Pulmonary artery endothelial cell (primary cell): ENCODE data around the gene ASB7. TPM values are rescaled to one million over a fixed set of nuclear protein-coding genes. Genes with fewer than 3 reads are reported as not detected.

Source experiments
- DNase-seq: peaks from one replicate; pipeline ENCODE4 v3.0.0-alpha.2; 2011; ENCODE audit warnings: low read depth, low spot score
- total RNA-seq: library from RNA; depleted of rRNA; stranded (reverse); fragments of >200 nt; gene quantifications from 2 replicates; pipeline ENCODE4 v1.2.3, GENCODE V29; 2014

The ASB7 gene
- total RNA-seq, 1 donor from 2014 or later, result 15.1 TPM

DNA sequence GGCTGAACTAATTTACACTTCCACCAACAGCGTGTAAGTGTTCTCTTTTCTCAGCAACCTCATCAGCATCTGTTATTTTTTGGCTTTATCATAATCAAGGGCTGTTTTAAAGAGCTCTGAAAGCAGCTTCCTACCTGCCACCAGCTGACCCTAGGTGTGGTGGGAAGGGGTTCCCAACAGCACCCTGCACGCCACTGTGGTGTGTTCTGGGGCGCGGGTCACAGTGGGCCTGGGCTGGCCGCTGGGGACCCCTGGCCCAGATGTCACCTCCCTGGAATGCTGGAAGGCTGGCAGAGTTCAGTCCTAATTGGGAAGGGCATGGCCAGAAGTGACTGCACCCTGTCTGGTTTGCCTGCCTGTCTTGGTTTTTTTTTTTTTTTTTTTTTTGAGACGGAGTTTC, 82.2 kb downstream of the ASB7 start:
- DNase-seq, result no peak

DNA sequence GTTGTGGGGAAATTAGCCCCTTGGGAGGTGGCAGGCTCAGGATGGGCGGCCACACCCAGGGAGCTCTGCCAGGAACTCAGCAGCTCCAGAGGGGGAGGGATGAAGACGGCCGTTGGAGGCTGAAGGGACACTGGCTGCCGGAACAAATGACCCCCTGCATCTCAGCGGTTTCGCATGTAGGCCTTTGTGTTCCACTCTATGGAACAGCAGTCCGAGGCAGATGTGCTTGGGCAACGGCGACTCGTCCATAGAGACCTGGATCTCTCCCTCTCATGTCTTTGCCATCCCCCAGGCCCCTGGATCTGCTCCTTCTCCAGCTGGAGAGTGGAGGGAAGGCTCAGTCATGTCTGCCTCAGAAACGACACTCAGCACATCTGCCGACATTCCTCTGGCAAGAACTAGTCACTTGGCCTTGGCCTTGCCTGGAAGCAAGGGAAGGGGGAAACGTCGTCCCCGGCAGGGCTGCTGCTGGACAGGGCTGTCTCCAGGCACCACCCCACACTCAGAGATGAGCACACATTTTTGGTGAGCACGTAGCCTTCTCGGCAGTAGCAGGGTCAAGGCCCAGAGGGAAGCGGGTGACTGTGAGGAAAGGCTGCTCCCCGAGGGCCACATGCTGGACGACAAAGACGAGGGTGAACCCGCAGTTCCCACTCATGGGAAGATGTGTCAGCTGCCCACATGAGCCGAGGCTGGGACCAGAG, 83.8 kb downstream of the ASB7 start:
- DNase-seq, result no peak

DNA sequence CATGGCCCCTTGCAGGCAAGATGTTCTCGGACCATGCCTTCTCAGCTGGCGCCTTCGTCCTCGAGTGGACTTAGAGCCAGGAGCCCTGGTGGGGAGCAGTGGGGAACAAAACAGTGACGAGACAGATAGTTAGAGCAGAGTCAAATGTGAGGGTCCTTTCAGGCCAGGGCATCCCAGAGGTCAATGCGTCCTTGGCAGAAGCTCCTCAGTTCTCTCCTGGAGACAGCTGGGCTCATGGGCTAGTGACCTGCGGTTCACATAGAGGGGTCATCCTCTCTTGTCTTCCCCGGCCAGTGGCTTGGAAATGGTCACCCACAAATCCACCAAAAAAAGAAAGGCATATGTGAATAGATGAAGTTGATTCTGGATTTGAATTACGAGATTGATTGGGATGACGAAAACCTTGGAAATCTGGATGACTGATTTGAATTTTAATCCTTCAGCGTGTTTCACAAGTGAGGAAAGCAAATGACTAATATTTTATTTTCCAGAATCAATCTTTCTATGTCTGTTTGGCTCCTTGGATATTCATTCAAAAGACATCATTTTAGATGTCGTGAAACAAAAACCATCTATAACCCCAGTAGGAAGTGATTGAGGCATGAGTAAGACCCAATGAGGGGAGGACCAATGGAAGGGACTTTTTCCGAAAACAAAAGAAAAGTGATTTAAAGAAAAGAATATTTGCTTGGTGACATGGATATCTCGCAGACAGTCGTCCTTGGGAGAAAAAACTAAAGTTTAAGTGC, 84.5 kb downstream of the ASB7 start:
- DNase-seq, result no peak

DNA sequence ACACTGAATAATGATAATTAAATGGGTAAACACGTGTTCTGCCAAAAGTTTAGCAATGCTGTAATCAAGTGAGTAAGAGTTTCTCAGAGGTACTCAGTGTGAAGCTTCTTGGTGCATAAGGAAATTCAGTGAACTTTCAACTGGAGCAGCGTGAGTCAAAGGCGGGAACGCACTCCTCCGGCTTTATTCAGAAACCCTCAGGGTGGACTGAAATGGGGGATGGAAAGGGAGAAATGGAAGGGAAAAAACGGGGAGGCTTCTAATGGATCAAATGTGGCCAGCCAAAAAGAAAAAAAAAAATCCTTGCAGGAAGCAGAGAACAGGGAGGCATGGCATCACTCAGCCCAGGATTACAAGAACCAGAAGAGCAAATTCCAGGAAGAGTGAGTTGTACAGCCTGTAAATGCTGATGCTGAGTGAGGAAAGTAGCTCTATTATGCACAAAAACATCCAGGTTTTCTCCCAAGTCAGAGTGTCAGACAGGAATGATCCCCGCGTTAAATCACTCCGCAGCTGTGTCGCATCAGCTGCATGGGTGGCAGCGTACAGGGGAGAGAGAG, 85.3 kb downstream of the ASB7 start:
- no peak for DNase-seq

DNA sequence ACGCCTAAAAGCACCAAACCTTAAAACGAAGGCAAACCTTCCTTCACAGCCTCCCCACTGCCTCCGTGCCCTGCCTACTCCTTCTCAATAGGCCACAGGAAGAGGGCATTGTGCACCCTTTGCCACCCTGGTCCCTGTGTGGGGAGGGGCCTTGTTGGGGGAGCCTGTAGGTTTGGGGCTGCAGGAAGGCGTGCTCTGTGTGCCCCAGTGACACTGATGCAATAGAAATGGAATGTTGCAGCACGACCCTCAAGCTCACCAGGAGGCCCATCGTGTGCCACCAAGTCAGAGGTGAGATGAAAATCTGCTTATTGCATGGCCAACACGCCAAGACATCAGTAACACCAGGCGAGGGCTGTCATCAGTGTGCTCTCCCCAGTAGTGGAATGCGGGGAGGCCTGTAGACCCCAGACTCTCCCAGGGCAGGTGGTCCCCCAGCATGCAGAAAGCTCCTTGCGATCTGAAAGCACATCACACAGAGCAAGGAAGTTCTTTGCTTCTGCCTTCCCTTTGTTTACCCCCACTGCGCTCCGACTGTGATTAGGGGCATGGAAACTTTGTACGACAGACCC, 86.2 kb downstream of the ASB7 start:
- no peak for DNase-seq

DNA sequence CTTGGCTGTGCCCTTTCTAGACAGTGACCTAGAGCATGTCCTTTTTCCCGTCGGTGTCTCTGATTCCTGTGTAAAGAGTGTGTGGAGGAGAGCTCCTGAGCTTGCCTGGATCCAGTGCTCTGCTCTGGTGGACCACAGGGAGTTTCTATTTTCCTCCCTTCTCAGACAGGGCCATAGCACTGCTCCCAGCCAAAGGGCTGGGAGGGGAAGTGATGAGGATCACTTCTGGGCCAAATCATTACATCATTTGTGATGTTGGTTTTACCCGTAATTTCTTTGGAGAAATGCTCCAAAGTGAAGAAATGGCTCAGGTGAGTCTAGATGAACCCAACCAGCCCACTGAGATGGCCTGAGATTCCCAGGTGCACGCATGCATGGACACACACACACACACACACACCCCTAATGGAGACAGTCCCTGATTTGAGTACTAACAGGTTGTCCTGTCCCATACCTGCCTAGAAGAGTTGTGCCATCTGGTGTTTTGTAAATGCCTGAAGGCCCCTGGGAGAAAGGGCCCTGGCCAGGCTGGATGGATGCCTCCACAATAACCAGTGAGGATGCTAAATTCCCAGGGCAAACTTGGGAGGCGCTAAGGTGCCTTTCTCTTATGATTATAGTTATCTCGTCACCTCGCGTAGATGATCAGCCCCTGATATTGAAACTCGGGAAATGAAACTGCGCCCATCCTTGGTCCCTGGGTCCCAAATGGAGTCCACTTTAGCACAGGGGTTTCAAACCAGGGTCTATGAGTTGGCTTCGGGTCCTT, 86.9 kb downstream of the ASB7 start:
- no peak for DNase-seq

DNA sequence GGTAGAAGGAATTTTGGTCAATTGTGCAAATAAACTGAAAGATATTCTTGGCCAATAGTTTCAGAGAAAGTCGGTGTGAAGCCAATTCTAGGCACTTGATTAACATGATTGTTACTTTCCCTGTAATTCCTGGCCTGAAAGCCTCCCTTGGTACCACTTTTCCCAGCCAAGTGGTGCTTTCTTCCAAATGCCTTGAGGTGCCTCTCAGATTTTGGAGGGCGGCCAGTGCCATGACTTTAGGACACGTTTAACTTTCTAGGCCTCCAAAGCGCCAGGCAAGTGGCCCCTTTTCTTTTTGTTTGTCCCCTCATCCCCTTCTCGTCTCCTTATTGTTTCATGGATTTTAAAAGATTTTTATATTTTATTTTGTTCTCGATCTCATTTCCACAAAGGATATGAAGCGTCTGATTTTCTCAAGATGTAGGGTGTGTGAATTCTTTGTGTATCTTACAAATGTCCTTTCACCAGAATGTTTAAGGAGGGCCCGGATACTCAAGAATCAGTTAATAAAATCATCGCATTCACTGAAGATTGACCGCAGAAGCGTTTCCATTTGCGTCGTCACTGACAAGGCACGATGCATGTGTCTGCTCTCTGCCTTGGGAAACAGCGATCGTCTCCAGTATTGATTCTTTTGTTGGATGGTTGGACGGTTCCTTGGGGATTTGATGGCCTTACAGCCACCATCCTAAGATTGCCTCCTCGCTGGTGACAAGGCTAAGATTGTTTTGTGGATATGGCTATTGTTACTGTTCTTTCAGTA, 87.8 kb downstream of the ASB7 start:
- DNase-seq, result no peak

DNA sequence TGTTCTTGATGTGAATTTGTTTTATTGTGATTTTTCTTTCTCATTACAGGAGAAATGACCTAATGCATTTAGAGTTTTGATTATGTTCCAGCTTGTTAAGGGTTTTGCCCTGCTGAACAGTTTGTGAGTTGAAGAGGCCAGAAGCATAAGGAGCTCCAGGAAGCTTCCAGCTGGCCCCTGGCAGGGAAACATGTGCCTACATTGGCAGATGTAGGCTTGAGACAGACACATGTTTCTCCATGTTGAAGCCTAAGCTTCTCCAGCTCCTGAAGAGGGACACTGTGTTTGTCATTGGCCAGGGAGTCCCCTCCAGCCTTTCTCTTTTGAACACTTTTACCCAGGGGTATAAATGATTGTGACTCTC, 88.4 kb downstream of the ASB7 start:
- no peak for DNase-seq

DNA sequence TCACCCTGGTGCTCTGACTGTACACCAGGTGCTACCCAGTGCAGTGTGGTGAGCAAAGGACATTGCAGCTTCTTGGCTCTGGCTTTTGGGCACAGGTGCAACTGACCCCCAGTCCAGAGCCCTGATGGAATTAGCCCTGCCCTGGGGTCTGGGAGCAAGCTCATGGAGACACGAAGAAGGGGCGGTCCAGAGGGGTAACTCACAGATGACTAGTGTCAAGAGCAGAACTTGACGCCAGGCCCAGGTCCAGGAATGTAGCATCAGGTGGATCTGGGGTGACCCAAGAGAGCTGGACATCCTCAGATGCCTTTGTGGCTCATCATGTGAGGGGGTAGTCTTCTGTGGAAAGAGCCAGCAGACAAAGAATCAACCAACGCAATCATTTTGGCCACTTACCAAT, 88.9 kb downstream of the ASB7 start:
- no peak for DNase-seq

DNA sequence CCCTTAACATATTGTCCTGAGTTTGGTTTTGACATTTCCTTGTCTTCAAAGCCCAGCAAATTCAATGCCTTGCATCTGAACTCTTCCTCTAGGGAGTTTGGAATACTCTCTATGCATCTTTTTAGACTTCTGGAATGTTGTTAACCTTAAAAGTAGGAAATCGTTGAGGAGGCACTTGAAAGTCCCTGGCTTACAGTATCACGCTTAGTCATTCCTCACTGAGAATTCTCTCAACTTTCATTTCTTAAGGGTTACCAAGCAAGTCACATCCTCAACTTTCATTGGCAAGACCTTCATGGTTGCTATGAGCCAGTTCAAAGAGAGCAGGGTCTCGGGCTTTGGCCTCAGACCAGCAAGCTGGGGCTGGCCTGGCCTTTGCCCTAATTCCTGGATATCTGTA, 89.9 kb downstream of the ASB7 start:
- DNase-seq, result no peak

DNA sequence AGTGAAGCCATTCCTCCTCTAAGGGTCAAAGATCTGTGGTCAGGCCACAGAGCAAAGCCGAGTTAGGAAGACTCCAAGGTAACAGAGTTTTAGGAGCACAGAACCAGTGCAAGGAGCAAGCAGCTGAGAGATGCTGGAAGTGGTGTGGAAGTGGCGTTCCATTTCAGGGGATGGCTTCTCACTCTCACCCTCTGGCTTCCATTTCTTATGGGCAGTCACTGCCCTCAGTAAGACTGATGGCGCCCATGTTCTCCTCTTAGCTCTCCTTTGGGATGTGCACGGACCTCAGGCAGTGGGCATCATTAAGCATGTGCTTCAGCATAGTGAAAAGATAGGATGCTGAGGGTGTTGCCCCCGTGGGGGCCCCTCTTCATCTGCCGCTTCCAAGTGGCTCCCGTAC, 90.3 kb downstream of the ASB7 start:
- DNase-seq, result no peak

DNA sequence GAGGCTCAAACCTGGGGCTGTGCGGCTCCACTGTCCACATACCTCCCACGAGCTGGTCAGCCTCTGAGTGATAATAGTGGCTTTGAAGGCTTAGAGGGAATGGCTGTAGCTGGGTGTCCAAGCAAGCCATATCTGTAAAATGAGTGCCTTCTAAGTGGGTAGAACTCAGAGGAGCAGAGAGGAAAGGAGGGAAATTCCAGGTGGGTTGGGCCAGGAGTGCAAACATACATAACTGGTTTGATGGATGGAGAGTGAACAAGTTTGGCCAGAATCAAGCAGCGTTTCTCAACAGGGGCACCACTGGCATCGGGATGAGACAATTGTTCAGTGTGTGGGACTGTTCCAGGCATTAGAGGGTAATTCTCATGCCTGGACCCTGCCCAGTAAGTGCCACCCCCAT, 91.1 kb downstream of the ASB7 start:
- DNase-seq, result no peak

DNA sequence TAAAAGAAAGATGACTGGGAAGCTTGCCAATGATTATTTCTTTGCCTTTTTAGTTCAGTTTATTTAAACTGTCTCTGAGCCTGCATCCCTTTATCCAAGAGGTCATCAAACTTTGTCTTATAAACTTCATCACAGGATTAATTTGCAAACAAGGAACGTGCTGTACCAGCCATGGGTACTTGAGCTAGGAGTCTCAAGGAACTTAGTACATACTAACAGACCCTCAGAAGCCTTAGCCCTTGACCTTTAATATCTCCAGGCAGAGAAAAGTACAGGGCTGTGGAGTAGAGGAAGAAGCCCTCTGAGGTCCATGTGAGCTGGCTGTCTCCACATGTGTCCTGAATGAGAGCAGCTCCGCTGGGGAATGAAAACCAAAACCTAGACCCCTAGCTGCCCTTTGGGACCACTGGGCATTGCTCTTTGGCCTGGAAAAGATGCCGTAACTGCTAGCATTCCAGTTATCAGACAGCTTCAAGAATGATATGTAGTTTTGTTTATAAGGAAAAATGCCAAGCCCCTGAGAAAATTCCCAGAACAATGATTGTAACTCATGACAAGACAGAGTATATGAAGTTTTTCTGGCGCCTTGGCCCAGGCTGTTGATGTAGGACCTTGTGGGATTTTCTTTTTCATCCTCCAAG, 92.1 kb downstream of the ASB7 start:
- DNase-seq, result no peak

DNA sequence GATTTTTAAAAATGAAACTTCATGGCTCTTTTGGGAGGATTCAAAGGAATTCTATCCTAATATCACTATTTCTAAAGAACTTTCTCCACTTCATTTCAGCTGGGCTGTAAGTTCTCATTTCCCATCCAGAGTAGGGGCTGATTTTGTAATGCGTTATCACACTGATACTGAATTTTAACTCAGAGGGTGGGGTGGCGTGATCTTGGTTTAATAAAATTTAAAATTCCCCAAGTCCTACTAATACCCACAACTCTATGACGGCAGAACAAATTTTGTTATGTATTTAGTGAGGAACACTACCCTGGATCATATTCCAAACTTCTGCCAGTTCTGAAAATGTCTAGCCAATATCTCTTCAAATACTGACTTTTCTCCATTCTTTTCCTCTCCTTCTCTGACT, 92.7 kb downstream of the ASB7 start:
- no peak for DNase-seq

DNA sequence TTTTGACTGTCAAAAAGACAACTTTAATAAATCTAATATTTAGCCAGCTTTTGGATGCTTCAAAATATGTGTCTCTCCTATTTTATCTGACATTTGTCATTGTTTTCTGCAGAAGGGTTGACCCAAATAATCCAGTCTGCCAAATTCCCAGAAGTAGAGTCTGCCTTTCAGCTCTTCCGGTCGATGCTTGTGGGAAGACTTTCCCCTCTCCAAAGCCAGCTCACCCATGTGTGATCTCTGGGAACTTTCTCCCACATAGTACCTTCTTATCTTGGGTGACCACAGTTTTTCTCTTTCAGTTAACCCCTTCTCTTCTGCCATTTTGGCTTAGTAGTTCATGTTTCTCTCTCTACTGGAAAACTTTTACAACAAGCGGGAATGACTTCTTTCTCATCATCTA, 94.1 kb downstream of the ASB7 start:
- no peak for DNase-seq

Other genes starting within 250 kb of the ASB7 start
- gene CERS3, start 73.6 kb upstream of the ASB7 start, total RNA-seq, result not detected in 2 replicates
- gene LINS1, start 405 bp upstream of the ASB7 start, total RNA-seq, result 6.7 and 15.2 TPM in 2 replicates